NOMO-1 (cell line): ENCODE results near the gene PEX14.
"Not testable (repeated sequence)": the region's sequence is repeated elsewhere in the genome, so short reads cannot be mapped to it uniquely, and the experiment has no call there.

Experiments used
- DNase-seq, 2 experiments: peaks; one replicate each; lab custom pipeline; 2025; ENCODE audit not compliant: unreplicated experiment in 2 of 2; lab: John Stamatoyannopoulos, UW

The PEX14 gene, protein sequence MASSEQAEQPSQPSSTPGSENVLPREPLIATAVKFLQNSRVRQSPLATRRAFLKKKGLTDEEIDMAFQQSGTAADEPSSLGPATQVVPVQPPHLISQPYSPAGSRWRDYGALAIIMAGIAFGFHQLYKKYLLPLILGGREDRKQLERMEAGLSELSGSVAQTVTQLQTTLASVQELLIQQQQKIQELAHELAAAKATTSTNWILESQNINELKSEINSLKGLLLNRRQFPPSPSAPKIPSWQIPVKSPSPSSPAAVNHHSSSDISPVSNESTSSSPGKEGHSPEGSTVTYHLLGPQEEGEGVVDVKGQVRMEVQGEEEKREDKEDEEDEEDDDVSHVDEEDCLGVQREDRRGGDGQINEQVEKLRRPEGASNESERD

GRCh38 chr1:10474613-10475507, at the start of gene PEX14:
PEX14 (plus strand) TSS chr1:10474950; CDS start chr1:10474967, 17 bp downstream.
- DNase-seq: peak; percentile 89 to 92

- not testable (repeated sequence) for DNase-seq
Observed at GRCh38 chr1:10425826-10426534, 48.8 kb upstream of the PEX14 start.

GRCh38 chr1:10426535-10426848, 48.3 kb upstream of the PEX14 start:
- not testable (repeated sequence) for DNase-seq

DNA sequence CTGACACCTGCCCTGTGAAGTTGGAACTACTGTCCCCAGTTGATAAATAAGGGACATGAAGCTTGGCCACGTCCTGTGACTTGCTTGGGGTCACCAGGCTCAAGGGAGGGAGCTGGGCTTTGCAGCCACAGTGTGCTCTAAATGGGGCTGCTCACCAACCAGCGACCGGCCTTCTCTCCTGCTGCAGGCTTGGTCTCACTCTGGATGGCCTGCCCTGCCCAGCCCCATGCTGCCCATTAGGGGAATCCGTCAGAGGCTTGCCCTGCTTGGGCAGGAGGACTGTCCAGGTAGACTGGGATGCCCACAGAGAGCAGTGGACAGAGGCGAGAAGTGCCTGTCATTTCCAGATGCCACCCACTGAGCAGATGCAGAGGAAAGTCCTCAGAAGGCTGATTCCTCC, 45.8 kb upstream of the PEX14 start:
- DNase-seq: no peak

GRCh38 chr1:10429868-10430215, 44.9 kb upstream of the PEX14 start:
- DNase-seq: peak in 1 of 2 experiments; percentile 51

- DNase-seq: peak; percentile 80 to 87
Observed at GRCh38 chr1:10430216-10431069, 44.3 kb upstream of the PEX14 start, which contains the start of gene CENPS. CENPS (plus strand) TSS chr1:10430433; CDS start chr1:10430518, 85 bp downstream.

DNA sequence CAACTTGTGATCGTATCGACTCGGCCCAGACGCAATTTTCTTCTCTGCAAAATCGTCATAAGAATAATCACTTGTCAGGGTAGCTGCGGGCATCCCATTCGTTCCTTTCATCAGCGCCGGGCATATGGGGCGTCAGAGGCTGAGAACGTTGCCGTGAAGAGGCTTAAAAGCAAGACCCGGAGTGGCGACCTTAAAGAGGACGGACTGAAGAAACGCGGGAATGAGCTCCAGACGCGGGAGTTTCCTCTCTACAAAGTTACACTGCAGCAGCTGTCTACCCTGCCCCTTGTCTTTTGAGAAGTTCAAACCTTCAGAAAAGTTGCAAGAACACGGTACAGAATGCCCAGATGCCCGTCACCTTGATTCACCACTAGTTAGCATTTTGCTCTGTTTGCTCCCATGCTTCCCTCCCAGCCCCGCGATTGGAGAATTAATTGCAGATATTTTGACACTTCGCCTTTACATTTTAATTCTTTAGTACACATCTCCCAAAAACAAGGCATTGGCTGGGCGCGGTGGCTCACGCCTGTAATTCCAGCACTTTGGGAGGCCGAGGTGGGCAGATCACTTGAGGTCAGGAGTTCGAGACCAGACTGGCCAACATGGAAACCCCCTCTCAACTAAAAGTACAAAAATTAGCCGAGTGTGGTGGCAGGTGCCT, 43.5 kb upstream of the PEX14 start:
- no peak for DNase-seq

DNA sequence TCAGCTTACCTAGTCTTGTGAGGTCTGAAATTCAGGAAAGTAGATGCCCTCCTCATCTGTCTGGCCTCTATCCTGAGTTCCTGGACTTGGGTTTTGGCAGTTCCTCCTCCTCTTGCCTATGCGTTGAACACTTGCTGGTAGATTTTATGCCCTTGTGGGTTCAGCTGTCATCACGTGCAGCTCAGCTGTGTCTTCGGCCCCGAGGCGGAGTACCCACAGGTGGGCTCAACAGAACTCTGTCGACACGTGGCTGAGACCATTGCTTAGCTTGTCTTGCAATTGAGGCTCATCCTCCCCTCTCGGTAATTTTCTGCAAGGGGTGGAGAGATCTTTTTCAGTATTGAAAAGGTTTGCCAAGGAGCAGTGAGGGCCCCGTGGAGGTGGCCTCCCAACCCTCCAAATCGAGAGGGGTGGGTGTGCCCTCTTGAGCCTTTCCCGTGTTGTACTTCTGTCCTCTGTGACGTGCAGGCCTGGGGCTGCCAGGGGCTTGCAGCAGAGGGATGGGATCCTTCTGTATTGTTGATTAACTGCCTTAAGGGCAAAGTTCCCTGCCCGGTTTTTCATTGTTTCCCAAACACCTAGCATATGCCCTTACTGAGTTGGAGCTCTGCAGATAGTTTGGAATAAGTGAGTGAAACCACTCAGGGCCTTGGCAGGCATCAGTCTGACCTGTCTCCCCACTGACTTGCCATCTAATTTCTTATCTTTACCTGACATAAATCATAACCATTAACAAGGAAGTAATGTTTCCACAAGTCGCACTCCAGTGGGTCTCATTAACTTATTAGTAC, 41.6 kb upstream of the PEX14 start:
- DNase-seq: no peak

- DNase-seq: no peak
Observed at GRCh38 chr1:10433790-10434189, 41.0 kb upstream of the PEX14 start.

DNA sequence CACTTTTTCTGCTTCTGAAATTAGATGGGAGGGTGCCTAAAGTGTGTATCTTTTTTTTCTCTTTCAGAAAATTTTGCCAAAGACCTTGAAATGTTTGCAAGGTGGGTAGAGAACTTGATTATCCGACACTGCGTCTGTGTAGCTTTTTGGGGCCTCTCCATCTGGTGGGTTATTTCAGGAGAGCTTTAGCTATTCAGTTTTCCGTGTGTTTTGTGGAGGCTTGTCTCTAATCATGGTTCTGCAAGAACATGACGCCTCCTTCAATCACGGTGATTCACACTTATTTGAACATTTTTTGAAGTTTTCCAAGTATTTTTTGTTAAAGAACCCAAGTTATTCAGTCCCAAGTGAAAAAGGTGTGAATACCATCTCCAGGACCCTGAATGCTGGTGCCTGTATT, 40.2 kb upstream of the PEX14 start:
- DNase-seq: no peak

DNA sequence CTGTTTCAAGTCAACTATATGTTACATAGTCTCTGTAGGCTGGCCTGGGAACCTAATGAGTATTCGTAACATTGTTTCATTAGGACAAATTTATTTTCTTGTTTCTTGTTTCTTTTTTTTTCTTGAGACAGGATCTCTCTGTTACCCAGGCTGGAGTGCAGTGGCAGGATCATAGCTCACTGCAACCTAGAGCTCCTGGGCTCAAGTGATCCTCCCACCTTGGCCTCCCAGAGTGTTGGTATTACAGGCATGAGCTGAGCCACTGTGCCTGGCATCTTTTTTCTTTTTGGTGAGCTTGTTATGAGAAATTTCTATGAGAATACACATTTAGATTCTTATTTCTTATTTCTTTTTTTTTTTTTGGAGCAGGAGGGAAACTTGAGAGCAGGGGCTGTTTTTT, 37.7 kb upstream of the PEX14 start:
- DNase-seq: no peak

GRCh38 chr1:10438677-10439163, 36.0 kb upstream of the PEX14 start:
- no peak for DNase-seq

GRCh38 chr1:10440305-10440704, 34.4 kb upstream of the PEX14 start:
- DNase-seq: no peak

GRCh38 chr1:10440794-10441193, 34.0 kb upstream of the PEX14 start:
- DNase-seq: no peak

DNA sequence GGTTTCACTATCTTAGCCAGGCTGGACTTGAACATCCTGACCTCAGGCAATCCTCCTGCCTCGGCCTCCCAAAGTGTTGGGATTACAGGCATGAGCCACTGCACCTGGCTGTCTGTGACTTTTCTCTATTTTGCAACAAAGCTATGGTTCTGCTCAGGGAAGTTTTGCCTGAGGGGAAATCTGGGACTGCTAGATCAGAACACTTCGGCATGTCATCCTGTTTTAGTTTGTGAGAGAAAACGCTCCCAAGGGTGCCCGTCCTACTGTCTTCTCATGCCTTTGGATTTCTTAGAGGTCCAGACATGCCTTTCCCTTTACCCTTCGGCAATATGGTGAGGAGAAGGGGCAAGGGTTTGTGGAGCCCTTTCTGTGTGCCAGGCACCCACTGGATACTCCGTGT, 30.5 kb upstream of the PEX14 start:
- no peak for DNase-seq

DNA sequence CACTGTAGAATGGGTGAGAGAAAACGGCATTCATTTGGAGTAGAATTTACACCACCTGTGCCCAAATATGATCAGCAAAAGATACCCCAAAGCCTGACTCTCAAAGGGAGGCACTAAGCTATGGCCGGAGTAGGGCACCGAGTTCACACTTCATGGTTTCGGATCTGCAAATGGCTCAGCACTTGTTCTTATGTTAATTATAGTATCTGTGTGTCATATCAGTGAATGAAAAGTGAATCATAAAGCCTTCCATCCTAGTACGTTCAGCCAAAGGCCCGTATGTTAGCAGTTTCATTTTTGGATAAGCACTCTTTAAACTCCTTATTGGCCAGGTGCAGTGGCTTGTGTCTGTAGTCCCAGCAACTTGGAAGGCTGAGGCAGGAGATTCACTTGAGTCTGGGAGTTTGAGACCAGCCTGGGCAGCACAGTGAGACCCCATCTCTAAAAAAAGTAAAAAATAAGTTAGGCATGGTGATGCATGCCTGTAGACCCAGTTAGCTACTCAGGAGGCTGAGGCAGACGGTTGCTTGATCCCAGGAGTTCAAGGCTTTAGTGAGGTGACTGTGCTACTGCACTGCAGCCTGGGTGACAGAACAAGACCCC, 29.9 kb upstream of the PEX14 start:
- no peak for DNase-seq

GRCh38 chr1:10446790-10447422, 27.8 kb upstream of the PEX14 start:
- no peak for DNase-seq

- DNase-seq: no peak
Observed at GRCh38 chr1:10449751-10450150, 25.0 kb upstream of the PEX14 start, which contains the start of gene CORT. CORT (plus strand) TSS chr1:10450031; CDS start chr1:10450224, 193 bp downstream.
